IPS-NIHi7 (cell line): ENCODE measurements around the gene PAX3.

Experiments used
- DNase-seq: peaks from one replicate; pipeline ENCODE4 v3.0.0; 2012; ENCODE audit warnings: mixed read lengths; ENCODE audit errors: extremely low spot score

Gene PAX3

DNA sequence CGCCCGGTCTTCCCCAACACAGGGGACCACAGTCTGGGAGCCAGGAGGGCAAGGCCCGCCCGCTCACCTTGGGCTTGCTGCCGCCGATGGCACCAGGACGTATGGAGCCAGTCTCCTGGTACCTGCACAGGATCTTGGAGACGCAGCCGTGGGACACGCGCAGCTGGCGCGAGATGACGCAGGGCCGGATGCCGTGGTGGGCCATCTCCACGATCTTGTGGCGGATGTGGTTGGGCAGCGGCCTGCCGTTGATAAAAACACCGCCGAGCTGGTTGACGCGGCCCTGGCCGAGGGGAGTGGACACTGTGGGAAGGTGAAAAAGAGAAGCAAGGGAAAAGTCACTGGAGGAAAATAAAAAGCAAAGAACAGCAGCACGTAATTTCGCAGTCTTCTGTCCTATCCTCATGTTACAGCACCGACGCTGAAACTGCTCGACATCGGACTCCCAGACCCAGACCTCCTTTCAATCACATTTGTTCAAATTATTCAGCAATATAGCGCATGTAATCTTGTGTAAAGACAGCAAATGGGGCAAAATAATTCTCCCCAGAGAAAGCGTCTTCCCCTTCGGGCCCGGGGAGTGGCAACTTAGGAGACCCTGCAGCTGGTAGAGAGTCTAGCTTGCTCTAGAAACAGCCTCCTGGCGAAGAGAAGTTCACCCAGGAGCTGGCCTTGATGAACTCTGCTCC, 1.7 kb downstream of the PAX3 start:
- DNase-seq, result no peak

DNA sequence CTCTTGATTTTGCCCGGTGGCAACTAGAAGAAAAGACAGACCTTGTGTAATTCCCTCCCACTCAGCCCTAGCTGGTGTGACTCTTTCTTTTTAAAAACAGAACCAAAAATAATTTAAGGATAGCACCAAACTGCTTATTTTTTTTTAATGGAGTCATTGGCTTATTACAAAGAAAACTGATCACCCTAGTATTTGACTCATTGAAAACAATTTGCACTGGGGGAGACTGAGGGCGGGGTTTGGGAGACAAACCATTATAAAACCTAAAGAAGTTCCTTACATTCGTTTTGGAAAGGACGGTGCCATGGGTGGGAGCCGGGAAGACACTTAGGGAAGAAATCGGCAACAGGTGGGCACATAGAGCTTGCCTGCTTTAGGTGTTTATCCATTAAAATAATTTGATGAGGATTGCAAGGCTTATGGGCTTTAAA, 2.5 kb downstream of the PAX3 start:
- no peak for DNase-seq

DNA sequence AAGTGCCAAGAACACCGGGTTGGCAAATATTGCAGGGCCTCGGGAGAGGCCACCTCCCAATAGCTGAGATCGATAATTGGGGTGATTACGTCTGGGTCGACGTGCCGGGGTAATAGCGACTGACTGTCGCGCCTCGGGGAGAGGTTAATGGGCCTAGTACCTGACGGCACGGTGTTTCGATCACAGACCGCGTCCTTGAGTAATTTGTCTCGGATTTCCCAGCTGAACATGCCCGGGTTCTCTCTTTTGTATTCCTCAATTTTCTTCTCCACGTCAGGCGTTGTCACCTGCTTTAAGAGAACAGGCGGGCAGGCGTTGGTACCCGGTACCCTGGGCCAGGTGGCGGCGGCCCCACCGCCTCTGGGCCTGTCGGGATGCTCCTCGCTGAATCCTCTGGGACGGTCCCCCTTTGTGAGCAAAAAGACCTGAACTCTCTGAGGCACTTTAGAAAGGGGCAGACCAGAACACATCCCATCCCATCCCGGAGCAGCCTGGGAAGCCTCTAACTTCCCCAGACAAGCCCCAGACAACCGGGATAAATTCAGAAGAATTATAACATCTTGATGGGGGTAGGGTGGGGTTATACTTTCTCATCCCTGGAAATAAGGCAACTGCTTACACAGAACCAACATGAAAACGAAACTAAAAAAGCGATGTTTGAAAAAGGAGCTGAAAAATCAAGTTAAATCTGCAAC, 3.3 kb downstream of the PAX3 start:
- no peak for DNase-seq

DNA sequence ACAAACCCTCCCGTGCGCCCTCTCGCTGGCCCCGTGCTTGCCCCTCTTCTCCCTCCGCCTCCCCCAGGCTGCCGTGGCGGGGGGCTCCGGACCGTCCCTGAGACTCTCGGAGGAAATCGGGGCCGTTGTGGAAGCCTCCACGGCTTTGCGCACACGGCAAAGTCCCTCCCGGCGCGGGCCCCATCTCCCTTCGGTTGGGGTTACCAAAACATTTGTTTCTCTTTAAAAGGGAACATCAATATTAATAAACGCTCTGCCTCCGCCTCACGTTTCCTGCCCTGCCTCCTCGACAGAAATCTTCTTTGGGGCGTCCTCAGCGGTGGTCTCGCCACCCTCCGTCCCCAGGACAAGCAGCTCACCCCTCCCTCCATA, 3.8 kb downstream of the PAX3 start:
- no peak for DNase-seq

DNA sequence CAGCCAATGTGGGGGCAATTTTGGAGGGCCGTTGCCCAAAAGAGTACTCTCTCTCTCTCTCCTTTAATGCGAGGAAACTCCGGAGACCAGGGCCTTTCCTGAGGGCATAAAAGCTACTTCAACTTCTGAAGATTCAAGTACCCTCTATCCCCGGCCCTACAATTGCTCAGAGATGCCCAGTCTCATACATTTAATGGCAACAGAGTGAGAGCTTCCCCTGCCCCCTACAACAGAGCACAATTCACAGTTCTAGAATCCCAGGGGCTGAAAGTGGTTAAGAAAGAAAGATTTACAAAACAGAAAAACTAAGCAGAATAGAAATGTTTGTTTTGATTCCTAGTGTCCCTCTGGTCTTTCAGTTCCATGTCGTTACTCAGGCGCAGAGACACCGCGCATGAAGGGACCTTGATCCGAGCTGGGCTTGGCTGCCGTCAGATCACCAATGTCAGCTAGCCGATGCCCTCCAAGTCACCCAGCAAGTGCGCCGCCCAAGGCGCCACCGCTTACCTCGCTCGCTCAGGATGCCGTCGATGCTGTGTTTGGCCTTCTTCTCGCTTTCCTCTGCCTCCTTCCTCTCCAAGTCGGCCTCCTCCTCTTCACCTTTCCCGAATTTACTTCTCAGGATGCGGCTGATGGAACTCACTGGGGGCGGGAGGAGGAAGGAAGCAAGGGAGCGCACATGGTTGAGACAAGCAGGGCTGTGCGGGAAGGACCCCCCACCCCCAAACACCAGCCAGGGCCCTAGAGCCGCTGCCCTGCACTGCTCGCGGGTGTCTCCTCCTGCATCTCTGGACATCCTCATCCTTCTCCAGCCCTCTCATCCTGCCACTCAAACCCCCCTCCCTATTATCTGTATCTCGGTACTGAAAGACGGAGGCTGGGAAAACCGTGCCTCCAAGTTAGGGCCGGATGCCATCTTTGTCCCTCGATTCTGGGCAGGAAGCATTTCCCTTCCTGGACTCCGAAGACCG, 4.9 kb downstream of the PAX3 start:
- DNase-seq, result no peak

DNA sequence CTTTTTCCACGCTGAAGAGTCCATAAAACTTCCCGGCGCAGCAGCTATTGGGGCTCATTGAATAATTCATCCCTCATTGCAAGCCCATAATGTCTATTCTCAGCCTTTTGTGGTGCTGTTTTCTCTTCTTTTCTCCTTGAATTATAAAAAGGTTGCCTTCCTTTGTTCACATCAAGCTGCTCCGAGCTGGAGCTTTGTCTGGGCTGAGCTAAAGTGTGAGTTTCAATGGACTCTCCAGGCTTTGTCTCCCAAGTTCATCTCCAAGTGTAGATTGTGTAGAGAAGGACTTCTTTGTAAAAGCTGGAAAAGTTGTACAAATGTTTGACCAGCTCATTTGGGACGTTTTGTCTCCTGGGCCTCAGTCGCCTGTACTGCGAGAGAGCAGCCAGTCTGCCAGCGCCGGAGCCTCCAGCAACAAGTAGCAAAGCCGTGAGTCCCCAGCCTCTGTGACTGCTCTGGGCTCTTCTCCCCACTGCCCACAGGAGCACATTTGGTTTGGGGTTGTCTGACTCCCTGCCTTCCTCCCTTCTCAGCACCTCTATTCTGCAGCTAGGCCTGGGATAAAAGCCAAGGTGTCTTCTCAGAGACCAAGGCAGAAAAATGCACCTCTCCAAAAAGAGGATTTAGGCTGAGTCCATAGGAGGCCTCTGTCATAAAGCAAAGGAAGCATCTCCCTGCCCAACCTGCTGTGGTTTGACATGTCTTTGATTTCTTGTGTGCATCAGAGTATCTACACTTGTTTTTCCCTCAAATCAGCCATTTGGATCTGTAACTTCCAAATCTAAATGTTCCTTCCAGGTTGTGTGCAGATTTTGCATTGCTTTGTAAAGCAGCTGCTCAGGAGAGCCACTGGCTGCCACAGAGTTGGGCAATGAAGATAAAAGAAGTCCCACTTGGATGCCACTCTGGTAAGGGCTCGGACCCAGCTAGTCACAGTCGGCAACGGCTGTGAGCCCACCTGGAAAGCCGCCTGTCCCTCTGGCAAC, 6.4 kb downstream of the PAX3 start:
- no peak for DNase-seq

DNA sequence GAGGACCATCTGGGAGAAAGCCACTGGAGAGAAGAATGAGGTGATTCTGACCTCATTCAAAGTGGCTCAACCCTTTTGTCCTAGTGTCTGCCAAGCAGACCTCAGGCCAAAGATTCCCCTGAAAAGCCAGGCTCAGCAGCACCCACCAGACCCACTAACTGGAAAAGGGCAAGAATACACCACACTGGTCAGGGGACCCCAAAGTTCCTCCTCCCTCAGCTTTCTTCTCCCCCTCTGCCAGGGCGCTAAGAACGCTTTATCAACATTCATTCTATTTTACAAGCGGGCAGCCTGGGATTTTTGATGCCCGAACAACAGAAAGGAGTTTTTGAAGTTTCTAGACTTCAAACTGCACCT, 7.3 kb downstream of the PAX3 start:
- DNase-seq, result no peak

DNA sequence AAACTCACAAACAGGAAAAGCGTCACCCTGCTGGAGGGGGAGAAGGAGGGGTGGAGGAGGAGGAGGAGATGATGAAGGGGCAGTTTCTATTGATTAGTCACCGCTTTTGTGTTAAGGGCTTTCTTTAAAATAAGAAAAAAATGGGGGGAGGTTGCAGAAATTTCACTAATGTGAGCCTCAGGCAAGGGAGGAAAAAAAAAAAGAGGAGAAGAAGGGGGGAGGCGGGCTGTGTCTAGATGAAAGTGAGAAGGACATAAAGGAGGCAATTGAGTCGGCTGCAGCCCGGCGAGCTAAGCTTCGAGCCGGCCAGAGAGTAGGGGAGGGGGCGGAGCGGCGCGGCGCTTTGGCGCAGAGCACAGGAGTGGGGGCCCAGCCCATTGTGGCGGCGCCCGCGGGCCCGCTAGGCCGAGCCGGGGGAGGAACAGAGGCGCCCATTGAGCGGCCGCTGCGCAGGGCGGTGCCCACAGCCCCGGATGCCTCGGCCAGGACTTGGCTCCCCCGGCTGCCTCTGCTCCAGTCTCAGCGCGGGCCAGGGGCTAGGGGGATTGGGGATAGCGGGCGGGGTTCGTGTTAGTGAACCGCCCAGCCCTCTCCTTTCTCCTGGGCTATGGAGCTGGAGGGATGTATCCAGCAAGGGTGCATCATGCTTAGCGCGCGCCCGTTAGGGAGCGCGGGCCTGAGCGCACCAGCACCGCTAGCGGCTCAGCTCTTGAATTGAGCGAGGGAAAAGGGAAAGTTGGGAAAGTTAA, 7.9 kb downstream of the PAX3 start:
- DNase-seq, result peak; percentile 77

DNA sequence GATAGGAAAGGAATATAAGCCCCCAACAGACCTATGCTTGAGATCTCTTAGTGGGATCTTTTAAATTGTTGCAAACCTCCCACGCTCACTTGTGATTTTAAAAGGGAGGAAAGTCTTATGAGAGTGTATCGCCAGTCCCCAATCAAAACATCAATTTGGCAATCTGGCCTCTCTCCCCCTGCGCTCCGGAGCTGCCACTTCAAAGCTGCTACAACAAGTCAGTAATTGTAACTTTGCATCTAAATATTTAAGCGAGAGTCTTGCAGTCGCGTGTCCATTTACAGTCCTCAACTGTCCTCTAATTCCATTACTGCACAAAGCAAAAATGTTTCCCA, 8.4 kb downstream of the PAX3 start:
- no peak for DNase-seq

DNA sequence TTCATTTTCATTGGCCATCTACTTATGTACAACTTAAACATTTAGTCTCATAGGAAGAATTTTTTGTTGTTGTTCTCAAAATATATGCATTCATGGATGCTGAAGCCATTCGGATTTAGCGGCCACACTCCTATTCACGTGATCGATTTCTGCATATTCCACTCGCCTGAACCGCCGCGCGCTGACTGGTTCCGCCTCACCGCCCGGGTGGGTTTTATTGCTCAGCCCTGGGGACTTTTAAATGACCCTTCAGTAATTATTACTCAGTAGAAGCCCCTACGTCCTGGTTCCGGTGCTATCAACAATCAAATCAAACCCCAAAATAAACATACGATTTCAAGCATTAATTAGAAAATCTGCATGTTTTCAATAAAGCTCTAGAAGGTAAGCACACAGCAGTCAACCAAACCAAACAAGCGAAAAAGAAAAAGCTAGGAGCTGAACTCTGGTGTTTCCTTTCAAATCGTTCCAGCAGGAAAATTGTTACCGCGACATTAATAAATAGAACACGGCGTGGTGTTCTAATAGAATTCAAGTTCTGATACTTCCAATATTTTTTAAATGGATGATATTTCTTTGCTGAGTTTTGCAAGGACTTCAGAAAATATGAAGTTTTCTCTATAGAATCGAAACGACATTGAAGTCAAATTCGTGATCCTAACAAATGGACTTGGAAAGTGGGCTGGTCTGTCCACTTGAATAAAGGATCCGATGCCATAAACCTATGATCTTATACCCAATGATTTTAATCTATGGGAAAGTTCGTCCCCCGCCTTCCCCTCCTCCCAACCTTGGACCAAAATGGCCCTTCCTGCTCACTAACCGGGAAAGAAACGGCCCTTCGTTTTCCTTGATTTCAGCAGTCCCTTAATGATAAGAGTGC, 9.3 kb downstream of the PAX3 start:
- no peak for DNase-seq

DNA sequence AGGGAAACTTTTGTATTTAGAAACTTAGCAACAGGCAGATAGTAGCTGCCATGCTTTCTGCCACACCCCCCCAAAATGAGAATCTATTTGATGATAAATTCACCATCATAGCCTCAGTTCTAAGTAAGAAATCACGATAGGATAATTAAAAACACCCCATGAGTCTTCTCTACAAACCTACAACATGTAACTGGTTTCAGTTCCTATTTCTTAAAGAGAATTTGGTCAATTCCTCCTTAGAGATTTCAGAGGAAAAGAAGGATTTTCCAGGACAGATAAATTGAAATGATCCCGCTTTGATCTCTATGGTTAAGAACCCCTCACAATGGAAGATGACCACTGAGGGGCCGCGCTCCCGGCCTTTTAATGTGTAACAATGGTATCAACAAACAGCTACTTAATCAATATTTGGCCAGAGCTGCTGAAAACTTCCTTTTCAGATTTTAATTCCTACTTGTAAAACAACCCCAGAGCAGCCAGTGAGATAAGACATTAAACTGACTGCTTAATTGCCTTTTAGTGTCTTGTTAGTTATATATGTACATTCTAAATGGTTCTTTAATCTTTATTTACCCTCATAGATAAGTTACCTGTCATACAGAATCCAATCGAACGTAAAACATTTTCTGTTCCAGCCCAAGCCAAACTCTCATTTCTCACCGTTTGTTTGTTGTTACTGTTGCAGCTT, 10.1 kb downstream of the PAX3 start:
- DNase-seq, result no peak

DNA sequence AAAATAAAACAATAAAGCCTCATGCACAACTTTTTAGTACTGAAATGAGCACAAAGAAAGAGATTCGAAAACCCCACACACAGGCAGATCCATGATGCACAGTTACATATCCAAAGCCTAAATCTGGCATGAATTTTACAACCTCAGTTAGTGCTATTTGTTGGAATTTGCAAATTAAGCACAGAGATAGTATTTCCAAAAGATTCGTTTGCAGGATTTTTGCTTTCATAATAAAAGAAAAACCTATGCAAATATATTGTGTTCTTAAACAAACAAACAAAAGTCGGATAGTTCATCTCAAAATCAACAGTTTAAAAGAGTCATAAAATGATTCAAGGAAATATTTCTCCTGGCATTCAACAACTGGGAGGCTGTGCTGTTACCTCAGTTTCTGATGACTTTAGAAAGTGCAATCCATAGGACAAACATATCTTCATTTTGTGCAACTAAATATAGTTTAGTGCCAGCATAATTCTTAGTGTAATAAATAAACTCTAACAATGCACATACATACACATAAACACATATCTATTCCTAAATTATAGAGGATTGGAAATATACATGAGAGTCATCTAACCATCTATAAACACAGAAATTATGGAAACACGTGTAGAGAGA, 10.8 kb downstream of the PAX3 start:
- DNase-seq, result no peak

DNA sequence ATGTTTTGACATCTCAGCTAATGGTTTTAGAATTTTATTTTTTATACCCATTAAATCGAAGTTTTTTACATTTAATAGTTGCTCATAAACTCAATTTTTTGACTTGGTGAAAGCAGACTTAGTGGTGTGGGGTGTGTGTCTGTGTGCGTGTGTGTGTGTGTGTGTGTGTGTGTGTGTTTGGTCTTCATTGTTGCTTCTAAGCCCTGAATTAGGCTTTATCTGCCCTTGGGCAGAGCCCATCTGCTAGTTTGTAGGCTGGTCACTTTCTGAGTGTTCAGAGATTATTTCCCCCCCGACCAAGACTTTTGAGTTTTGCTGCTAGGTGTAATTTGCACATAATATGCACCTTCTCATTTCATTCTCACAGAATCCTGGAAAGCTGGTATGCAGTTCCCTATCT, 14.3 kb downstream of the PAX3 start:
- DNase-seq, result no peak

DNA sequence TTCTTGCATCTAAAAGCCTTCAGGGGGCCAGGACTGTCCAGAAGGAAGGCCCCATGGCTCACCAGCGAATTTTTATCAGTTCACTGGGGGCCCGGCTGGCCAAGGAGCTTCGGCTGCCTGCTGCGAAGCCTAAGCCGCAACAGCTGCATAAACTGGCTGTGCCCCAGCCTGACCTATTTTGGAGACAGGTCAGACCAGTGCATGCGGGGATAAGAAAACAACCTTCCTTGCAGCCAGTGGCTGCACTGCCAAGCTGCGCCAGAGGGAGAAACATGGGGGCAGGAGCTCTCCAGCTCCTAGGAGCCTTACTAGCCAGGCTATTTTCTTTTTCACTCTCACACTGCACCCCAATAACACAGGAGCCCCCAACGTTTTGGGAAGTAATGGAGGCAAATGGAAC, 15.2 kb downstream of the PAX3 start:
- peak; percentile 57 for DNase-seq

DNA sequence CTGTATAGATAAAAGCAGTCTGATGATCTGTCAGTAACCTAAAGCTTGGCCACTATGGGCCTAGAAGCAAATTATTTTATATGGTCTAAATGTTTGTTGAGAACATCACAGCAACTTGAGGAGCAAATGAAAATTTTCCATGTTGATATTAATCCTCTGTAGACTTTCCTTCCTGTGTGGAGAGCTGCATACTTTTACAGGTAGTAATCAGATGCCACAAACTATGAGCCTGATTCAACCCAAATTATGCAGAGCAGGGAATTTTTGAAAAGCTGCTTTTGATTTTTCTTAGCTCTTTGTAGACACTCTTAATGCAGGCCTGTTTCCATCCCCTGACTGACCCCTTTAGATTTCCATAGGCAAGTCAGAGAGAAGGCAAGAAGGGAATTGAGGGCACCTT, 17.3 kb downstream of the PAX3 start:
- DNase-seq, result no peak

DNA sequence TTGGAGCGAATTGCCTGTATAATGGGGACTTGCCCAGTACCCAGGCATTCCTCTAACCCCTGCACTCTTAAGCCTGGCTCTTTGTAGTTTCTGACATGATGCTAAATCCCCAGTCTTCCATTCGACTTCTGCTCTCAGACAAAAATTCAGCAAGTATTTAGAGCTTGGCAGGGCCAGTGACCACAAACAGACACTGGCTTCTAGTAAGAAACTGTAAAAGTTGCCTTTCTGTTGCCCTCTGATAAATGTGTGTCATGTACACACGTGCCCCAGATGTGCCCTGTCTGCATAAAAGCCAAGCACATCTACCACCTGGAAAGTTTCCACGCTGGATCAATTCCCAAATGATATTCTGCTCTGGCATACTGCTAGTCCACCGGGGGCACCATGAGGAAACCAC, 18.0 kb downstream of the PAX3 start:
- DNase-seq, result no peak

DNA sequence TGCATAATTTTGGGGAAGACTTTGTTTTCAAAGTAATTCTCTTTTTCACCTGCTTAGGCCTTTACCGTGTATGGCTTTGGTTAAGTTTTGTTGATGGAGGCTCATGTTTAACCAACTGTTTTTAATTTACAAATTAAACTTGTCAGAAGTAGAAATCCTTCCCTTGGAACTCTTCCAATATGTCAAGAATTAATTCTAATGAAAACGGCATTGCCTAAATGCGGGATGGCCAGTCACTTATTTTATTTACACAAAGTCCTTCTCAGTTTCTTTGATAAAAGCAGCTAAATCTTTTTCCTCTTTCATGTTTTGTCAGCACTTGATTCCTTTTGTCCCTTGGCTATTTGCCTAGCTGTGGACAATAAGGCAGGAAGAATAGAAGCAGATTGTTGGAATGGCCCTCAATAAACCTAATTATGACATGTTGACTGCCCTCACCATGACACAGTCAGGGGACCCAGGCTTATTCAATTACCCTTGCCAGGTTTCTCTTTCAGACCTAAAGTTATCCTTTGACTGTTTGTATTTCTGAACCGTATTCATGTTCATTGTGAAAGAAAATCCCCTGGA, 26.3 kb downstream of the PAX3 start:
- DNase-seq, result no peak

DNA sequence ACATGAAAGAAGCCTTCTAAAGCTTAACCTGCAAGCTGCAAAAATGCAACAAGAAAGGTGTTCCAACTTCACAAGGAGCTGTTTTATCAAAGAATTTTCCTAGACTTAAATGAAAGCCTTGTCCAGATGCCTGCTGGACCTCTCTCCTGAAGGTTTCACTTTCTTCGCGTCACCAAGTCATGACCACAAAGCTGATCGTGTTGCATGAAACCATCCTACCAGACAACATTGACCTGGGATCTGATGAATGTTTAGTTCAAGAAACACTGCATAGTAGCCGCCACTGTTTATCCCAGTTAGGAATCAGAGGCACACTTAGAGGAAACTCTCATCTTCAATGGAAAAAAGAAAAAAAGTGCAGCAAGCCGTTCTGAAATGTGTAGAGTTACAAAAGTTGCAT, 26.9 kb downstream of the PAX3 start:
- DNase-seq, result no peak
